Ovary (tissue), 3 donors: ENCODE measurements around the gene STK32A.

ENCODE experiments used
- CTCF ChIP-seq, 3 donors: fragments of 450-650 bp in 2 of 3; fragments of 200-600 bp in 1 of 3; IDR thresholded peaks; one replicate each; pipeline versions ENCODE4 v1.5.1 to v1.8.0; 2016 to 2022; ENCODE audit warnings: antibody characterized with exemption in 3 of 3, mild to moderate bottlenecking in 1 of 3
- EP300 ChIP-seq: sonication (generic); formaldehyde crosslinking; IDR thresholded peaks from one replicate; pipeline ENCODE4 v1.6.1; 2017; ENCODE audit warnings: antibody characterized with exemption
- POLR2A ChIP-seq: fragments of 450-650 bp; IDR thresholded peaks from one replicate; pipeline ENCODE4 v1.6.1; 2017; ENCODE audit warnings: antibody characterized with exemption, mild to moderate bottlenecking, moderate library complexity
- donor health status: DM: no; HTN: no; CAD: no.

GRCh38 chr5:147223948-147224791 lies 10.7 kb upstream of the STK32A start:
- TF ChIP-seq CTCF (IDR thresholded peaks at IDR 0.05) (peak; percentile 26 to 71 (median 58)), POLR2A (no peak), EP300 (no peak)
